Keratinocyte (primary cell): Measurements from ENCODE around the gene KCNK5. TPM values are rescaled to one million over a fixed set of nuclear protein-coding genes. Genes with fewer than 3 reads are reported as not detected.

Source experiments
- DNase-seq: peaks from one replicate; pipeline ENCODE4 v3.0.0-alpha.2; 2011; ENCODE audit warnings: low read depth, missing footprints, low spot score
- FAIRE-seq: peaks from 2 replicates; lab custom pipeline; 2011; peaks lifted over from hg19 to GRCh38; lab: Jason Lieb, UNC
- H2AFZ ChIP-seq: 2 replicates; pipeline ENCODE4 v1.6.0; 2012; ENCODE audit warnings: low read length, control low read depth, inconsistent platforms; ENCODE audit not compliant: control insufficient read depth
- H3K27ac ChIP-seq: 2 replicates; pipeline ENCODE4 v1.5.1; 2011; ENCODE audit warnings: low read length; ENCODE audit not compliant: control insufficient read depth, insufficient read depth
- H3K27me3 ChIP-seq: 3 replicates; pipeline ENCODE4 v1.6.0; 2011; ENCODE audit warnings: low read length; ENCODE audit not compliant: control insufficient read depth, insufficient read depth; ENCODE audit errors: extremely low read depth
- H3K36me3 ChIP-seq, 2 experiments: 2 replicates in 1 of 2; 3 replicates in 1 of 2; pipeline ENCODE4 v1.5.1; 2011; ENCODE audit warnings: low read length in 2 of 2, mild to moderate bottlenecking in 1 of 2; ENCODE audit not compliant: control insufficient read depth in 2 of 2, insufficient read depth in 2 of 2; ENCODE audit errors: extremely low read depth in 1 of 2
- H3K4me1 ChIP-seq: 3 replicates; pipeline ENCODE4 v1.5.1; 2011; ENCODE audit warnings: low read length; ENCODE audit not compliant: control insufficient read depth, insufficient read depth; ENCODE audit errors: extremely low read depth
- H3K4me2 ChIP-seq: 3 replicates; pipeline ENCODE4 v1.6.0; 2011; ENCODE audit warnings: low read depth, low read length; ENCODE audit not compliant: control insufficient read depth, insufficient read depth; ENCODE audit errors: extremely low read depth
- H3K4me3 ChIP-seq, 3 experiments: fragments of 200-600 bp in 1 of 3; sonication (generic) in 1 of 3; 2 replicates in 2 of 3; 3 replicates in 1 of 3; pipeline ENCODE4 v1.5.1; 2011 to 2016; ENCODE audit warnings: low read length in 3 of 3, mild to moderate bottlenecking in 3 of 3, control low read depth in 2 of 3, inconsistent platforms in 1 of 3, low read depth in 1 of 3, mixed read lengths in 1 of 3, mixed run types in 1 of 3, moderate library complexity in 1 of 3; ENCODE audit not compliant: control insufficient read depth in 2 of 3, insufficient read depth in 2 of 3; ENCODE audit errors: extremely low read depth in 1 of 3
- H3K79me2 ChIP-seq: 2 replicates; pipeline ENCODE4 v1.6.0; 2012; ENCODE audit warnings: low read length; ENCODE audit not compliant: control insufficient read depth, insufficient read depth
- H3K9ac ChIP-seq: 3 replicates; pipeline ENCODE4 v1.6.0; 2011; ENCODE audit warnings: low read length; ENCODE audit not compliant: control insufficient read depth, insufficient read depth; ENCODE audit errors: extremely low read depth
- H3K9me1 ChIP-seq: 3 replicates; pipeline ENCODE4 v1.6.0; 2011; ENCODE audit warnings: low read length; ENCODE audit not compliant: control insufficient read depth, insufficient read depth; ENCODE audit errors: extremely low read depth
- H3K9me3 ChIP-seq: 2 replicates; pipeline ENCODE4 v1.5.1; 2012; ENCODE audit warnings: low read depth, low read length; ENCODE audit not compliant: control insufficient read depth
- H4K20me1 ChIP-seq: 3 replicates; pipeline ENCODE4 v1.6.0; 2011; ENCODE audit warnings: low read length; ENCODE audit not compliant: control insufficient read depth, insufficient read depth; ENCODE audit errors: extremely low read depth
- CTCF ChIP-seq, 3 experiments: IDR thresholded peaks in 1 of 3; conservative IDR thresholded peaks in 1 of 3; optimal IDR thresholded peaks in 1 of 3; 2 replicates in 2 of 3; 3 replicates in 1 of 3; pipeline versions ENCODE3 to v1.5.1; 2011; ENCODE audit warnings: low read length in 3 of 3, mild to moderate bottlenecking in 3 of 3, moderate library complexity in 2 of 3, control low read depth in 1 of 3, inconsistent platforms in 1 of 3; ENCODE audit not compliant: insufficient read depth in 2 of 3; ENCODE audit errors: extremely low read depth in 1 of 3
- EZH2 ChIP-seq: IDR thresholded peaks from one replicate; pipeline ENCODE4 v1.6.1; 2012; ENCODE audit warnings: inconsistent platforms, mild to moderate bottlenecking, low read length, moderate library complexity
- dilution Hi-C: fragments of 300-500 bp; cut with MboI; formaldehyde crosslinking; loops from one replicate; pipeline ENCODE4 v1.7.0; 2020; ENCODE audit warnings: low sequenced_read_pairs; ENCODE audit not compliant: extremely low pct_ligation_motif_present
- polyA plus RNA-seq, 5 experiments: library from polyadenylated mRNA; depleted of rRNA in 3 of 5; stranded (reverse) in 3 of 5; stranded (forward) in 1 of 5; unstranded in 1 of 5; fragments of >200 nt; gene quantifications; 1 replicate in 1 of 5; 2 replicates in 3 of 5; 3 replicates in 1 of 5; pipeline versions ENCODE4 v1.2.1 to v1.2.3, GENCODE V29; 2011 to 2012; ENCODE audit warnings: missing spikeins in 2 of 5, low read depth in 1 of 5, low replicate concordance in 1 of 5

Gene KCNK5
- polyA plus RNA-seq, 1 donor (not counting 4 experiments of a cell fraction or from before 2014, with no cell fraction given), result not detected

- no peaks in the 10 kb centered on the region for H3K9me3 ChIP-seq
- dilution Hi-C loops, result no loop called here
- H3K9ac ChIP-seq, result no peak overlapping the region
- no peak for DNase-seq
- no peaks in the 10 kb centered on the region for H3K4me1 ChIP-seq
- H4K20me1 ChIP-seq, result no peaks in the 10 kb centered on the region
- H3K79me2 ChIP-seq, result no peaks in the 10 kb centered on the region
- H2AFZ ChIP-seq, result no peak overlapping the region
- H3K4me2 ChIP-seq, result no peak overlapping the region
- no peaks in the 10 kb centered on the region for H3K9me1 ChIP-seq
- H3K36me3 ChIP-seq, result no peaks in the 10 kb centered on the region
- no peak for FAIRE-seq
- H3K4me3 ChIP-seq, result no peak overlapping the region
- TF ChIP-seq CTCF (optimal IDR thresholded peaks at IDR 0.05 in 1 of 3, IDR thresholded peaks at IDR 0.05 in 1 of 3, conservative IDR thresholded peaks at IDR 0.05 in 1 of 3; ENCODE audit: extremely low read depth in 1 of 3, insufficient read depth in 2 of 3, low read length in 3 of 3) (no peak), EZH2 (no peak)
- H3K27ac ChIP-seq, result no peak overlapping the region
- H3K27me3 ChIP-seq, result no peaks in the 10 kb centered on the region
These were observed 31.3 kb downstream of the KCNK5 start for GRCh38 chr6:39197922-39198500.

GRCh38 chr6:39197521-39197920 is 31.8 kb downstream of the KCNK5 start:
- no peak overlapping the region for H3K27ac ChIP-seq
- H2AFZ ChIP-seq, result no peak overlapping the region
- dilution Hi-C loops, result no loop called here
- no peak overlapping the region for H3K9ac ChIP-seq
- no peak for TF ChIP-seq EZH2
- TF ChIP-seq CTCF (optimal IDR thresholded peaks at IDR 0.05 in 1 of 3, IDR thresholded peaks at IDR 0.05 in 1 of 3, conservative IDR thresholded peaks at IDR 0.05 in 1 of 3; ENCODE audit: extremely low read depth in 1 of 3, insufficient read depth in 2 of 3, low read length in 3 of 3), result no peak
- H3K9me3 ChIP-seq, result no peaks in the 10 kb centered on the region
- H3K79me2 ChIP-seq, result no peaks in the 10 kb centered on the region
- no peaks in the 10 kb centered on the region for H3K27me3 ChIP-seq
- no peak overlapping the region for H3K4me3 ChIP-seq
- DNase-seq (no peak), FAIRE-seq (no peak)
- no peaks in the 10 kb centered on the region for H3K36me3 ChIP-seq
- no peaks in the 10 kb centered on the region for H4K20me1 ChIP-seq
- H3K4me1 ChIP-seq, result no peaks in the 10 kb centered on the region
- H3K9me1 ChIP-seq, result no peaks in the 10 kb centered on the region
- no peak overlapping the region for H3K4me2 ChIP-seq
